Fibroblast of peridontal ligament (primary cell): ENCODE measurements around the gene RHBDF1.
"Not testable (repeated sequence)": the region's sequence is repeated elsewhere in the genome, so short reads cannot be mapped to it uniquely, and the experiment has no call there.

Experiments used
- DNase-seq: peaks from one replicate; pipeline ENCODE4 v3.0.0-alpha.2; 2010; ENCODE audit errors: extremely low read depth

The RHBDF1 gene

GRCh38 chr16:60166-60565 is 12.3 kb downstream of the RHBDF1 start:
- no peak for DNase-seq

- DNase-seq: no peak
These were observed 12.9 kb downstream of the RHBDF1 start for GRCh38 chr16:59440-60059.

GRCh38 chr16:58491-59439 is 13.7 kb downstream of the RHBDF1 start:
- no peak for DNase-seq

- peak; percentile 48 for DNase-seq
These were observed 14.7 kb downstream of the RHBDF1 start for GRCh38 chr16:57711-58110.

GRCh38 chr16:56231-56927 is 16.1 kb downstream of the RHBDF1 start:
- no peak for DNase-seq

GRCh38 chr16:55571-56136 is 16.8 kb downstream of the RHBDF1 start:
- no peak for DNase-seq

- DNase-seq: no peak
These were observed 18.2 kb downstream of the RHBDF1 start for GRCh38 chr16:54237-54581.

GRCh38 chr16:53346-54236 is 18.8 kb downstream of the RHBDF1 start, which contains the start of the genes POLR3K and SNRNP25:
Gene POLR3K, minus strand, starts transcription at chr16:53608. Its CDS starts 22 bp downstream, at chr16:53586.
Gene SNRNP25, plus strand, starts transcription at chr16:53828. Its CDS starts 189 bp downstream, at chr16:54017.
- DNase-seq: peak; percentile 95

- DNase-seq: no peak
These were observed 21.5 kb downstream of the RHBDF1 start for GRCh38 chr16:50769-51591.

GRCh38 chr16:47234-47633 is 25.2 kb downstream of the RHBDF1 start:
- DNase-seq: no peak

GRCh38 chr16:46510-46909 is 25.9 kb downstream of the RHBDF1 start:
- not testable (repeated sequence) for DNase-seq

- no peak for DNase-seq
These were observed 27.0 kb downstream of the RHBDF1 start for GRCh38 chr16:45454-45853.

- no peak for DNase-seq
These were observed 27.8 kb downstream of the RHBDF1 start for GRCh38 chr16:44655-45054.

- peak; percentile 56 for DNase-seq
These were observed 29.1 kb downstream of the RHBDF1 start for GRCh38 chr16:43294-43693.

GRCh38 chr16:42691-43090 is 29.7 kb downstream of the RHBDF1 start:
- no peak for DNase-seq

GRCh38 chr16:42069-42457 is 30.4 kb downstream of the RHBDF1 start:
- no peak for DNase-seq

GRCh38 chr16:41439-42068 is 30.9 kb downstream of the RHBDF1 start:
- DNase-seq: peak; percentile 37

GRCh38 chr16:38941-39892 is 33.2 kb downstream of the RHBDF1 start:
- no peak for DNase-seq
